SU-DHL-6 (cell line): ENCODE results near the gene CDH13.

Source experiments
- H2AFZ ChIP-seq: fragments of 200-600 bp; sonication (generic); 2 replicates; pipeline ENCODE4 v1.6.1; 2014; ENCODE audit warnings: low read depth, mild to moderate bottlenecking, moderate library complexity, mixed read lengths, antibody characterized with exemption, low read length; ENCODE audit not compliant: severe bottlenecking
- H3F3A ChIP-seq: fragments of 200-600 bp; shearing (Covaris generic); 2 replicates; pipeline ENCODE4 v1.6.0; 2016; ENCODE audit warnings: antibody characterized with exemption, mild to moderate bottlenecking; ENCODE audit not compliant: insufficient read depth
- H3K27ac ChIP-seq: fragments of 200-600 bp; sonication (generic); 2 replicates; pipeline ENCODE4 v1.5.1; 2016; ENCODE audit warnings: low read depth, mild to moderate bottlenecking, low read length, moderate library complexity, mixed read lengths
- H3K27me3 ChIP-seq: fragments of 200-600 bp; sonication (generic), shearing (Covaris generic); 2 replicates; pipeline ENCODE4 v1.6.0; 2014; ENCODE audit warnings: mild to moderate bottlenecking, low read length
- H3K36me3 ChIP-seq: fragments of 200-600 bp; sonication (generic); 2 replicates; pipeline ENCODE4 v1.6.1; 2014; ENCODE audit warnings: mild to moderate bottlenecking, low read length, mixed read lengths
- H3K4me2 ChIP-seq: fragments of 300-600, 200-600 bp; shearing (Covaris generic), sonication (generic); 2 replicates; pipeline ENCODE4 v1.6.0; 2014; ENCODE audit warnings: low read length, low read depth, mild to moderate bottlenecking; ENCODE audit not compliant: poor library complexity, severe bottlenecking
- H3K4me3 ChIP-seq: fragments of 200-600 bp; sonication (generic); 2 replicates; pipeline ENCODE4 v1.5.1; 2014; ENCODE audit warnings: antibody characterized with exemption, low read length, mild to moderate bottlenecking, mixed read lengths; ENCODE audit not compliant: insufficient read depth, poor library complexity, severe bottlenecking
- H3K79me2 ChIP-seq: fragments of 200-600 bp; sonication (generic); 2 replicates; pipeline ENCODE4 v1.6.1; 2014; ENCODE audit warnings: mild to moderate bottlenecking, low read length, moderate library complexity; ENCODE audit not compliant: insufficient read depth
- H3K9ac ChIP-seq: fragments of 200-600 bp; sonication (generic); 2 replicates; pipeline ENCODE4 v1.7.0; 2014; ENCODE audit warnings: mild to moderate bottlenecking, low read length
- H3K9me2 ChIP-seq: fragments of 200-600 bp; sonication (generic); replicated peaks from 2 replicates; pipeline ENCODE4 v1.6.1; 2014; ENCODE audit warnings: low read length; ENCODE audit not compliant: insufficient read depth
- H3K9me3 ChIP-seq: fragments of 200-600 bp; sonication (generic); 2 replicates; pipeline ENCODE4 v1.6.1; 2014; ENCODE audit warnings: low read length, mixed read lengths; ENCODE audit not compliant: insufficient read depth
- H4K20me1 ChIP-seq: fragments of 200-600 bp; sonication (generic); 2 replicates; pipeline ENCODE4 v1.6.1; 2014; ENCODE audit warnings: low read depth, mild to moderate bottlenecking, antibody characterized with exemption, low read length, moderate library complexity, mixed read lengths
- EZH2phosphoT487 ChIP-seq: fragments of 200-600 bp; sonication (generic), shearing (Covaris generic); conservative IDR thresholded peaks from 2 replicates; pipeline ENCODE4 v1.6.1; 2018; ENCODE audit warnings: mild to moderate bottlenecking, antibody characterized with exemption, low read length, moderate library complexity, mixed read lengths
- TF ChIP-seq, protein P1 (sequence below): fragments of 200-600 bp; sonication (generic); IDR thresholded peaks from one replicate; pipeline ENCODE4 v1.5.1; 2017; ENCODE audit warnings: antibody characterized with exemption, mild to moderate bottlenecking, low read length, moderate library complexity; ENCODE audit not compliant: insufficient read depth, poor library complexity, severe bottlenecking

The CDH13 gene

DNA sequence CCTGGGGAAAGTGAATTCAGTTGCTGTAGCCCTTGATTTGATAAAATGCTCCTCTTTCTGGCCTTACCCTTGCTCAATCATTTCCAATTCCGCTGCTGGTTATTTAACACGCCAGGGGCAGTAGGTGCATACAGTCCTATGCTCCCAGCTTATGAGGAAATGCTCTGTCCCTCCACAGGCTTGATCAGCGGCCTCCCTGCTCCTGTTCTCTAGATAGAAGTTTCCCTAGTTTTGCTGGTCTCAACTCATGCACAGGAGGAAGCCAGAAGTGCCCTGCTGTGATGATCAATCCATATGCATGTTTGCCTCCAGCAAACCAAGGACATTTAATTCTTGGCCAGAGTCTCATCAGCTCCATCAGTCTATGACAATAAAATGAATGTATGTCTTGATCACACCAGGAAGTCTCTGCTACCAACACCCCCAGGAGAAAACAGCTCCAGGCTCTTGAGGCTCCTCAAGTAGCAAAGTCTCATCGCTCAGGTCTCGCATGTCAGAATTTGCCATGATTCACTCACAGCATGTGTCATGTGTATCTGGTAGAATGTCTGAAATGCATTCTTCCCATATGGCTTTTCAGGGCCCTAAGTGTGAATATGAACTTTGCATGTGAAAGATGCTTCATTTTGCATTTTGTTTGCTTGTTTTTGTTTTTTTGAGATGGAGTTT is 208.9 kb downstream of the CDH13 start:
- H3K9me2 ChIP-seq: no peaks in the 10 kb centered on the region
- H3K27ac ChIP-seq: no peak overlapping the region
- H3K9me3 ChIP-seq: no peaks in the 10 kb centered on the region
- H3K9ac ChIP-seq: no peak overlapping the region
- H3K27me3 ChIP-seq: no peaks in the 10 kb centered on the region
- no peak overlapping the region for H2AFZ ChIP-seq
- no peaks in the 10 kb centered on the region for H3F3A ChIP-seq
- no peak overlapping the region for H3K4me3 ChIP-seq
- TF ChIP-seq, protein P1, sequence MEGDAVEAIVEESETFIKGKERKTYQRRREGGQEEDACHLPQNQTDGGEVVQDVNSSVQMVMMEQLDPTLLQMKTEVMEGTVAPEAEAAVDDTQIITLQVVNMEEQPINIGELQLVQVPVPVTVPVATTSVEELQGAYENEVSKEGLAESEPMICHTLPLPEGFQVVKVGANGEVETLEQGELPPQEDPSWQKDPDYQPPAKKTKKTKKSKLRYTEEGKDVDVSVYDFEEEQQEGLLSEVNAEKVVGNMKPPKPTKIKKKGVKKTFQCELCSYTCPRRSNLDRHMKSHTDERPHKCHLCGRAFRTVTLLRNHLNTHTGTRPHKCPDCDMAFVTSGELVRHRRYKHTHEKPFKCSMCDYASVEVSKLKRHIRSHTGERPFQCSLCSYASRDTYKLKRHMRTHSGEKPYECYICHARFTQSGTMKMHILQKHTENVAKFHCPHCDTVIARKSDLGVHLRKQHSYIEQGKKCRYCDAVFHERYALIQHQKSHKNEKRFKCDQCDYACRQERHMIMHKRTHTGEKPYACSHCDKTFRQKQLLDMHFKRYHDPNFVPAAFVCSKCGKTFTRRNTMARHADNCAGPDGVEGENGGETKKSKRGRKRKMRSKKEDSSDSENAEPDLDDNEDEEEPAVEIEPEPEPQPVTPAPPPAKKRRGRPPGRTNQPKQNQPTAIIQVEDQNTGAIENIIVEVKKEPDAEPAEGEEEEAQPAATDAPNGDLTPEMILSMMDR: no peak
- no peak for TF ChIP-seq EZH2phosphoT487
- no peaks in the 10 kb centered on the region for H3K36me3 ChIP-seq
- no peaks in the 10 kb centered on the region for H4K20me1 ChIP-seq
- no peaks in the 10 kb centered on the region for H3K79me2 ChIP-seq
- no peak overlapping the region for H3K4me2 ChIP-seq

DNA sequence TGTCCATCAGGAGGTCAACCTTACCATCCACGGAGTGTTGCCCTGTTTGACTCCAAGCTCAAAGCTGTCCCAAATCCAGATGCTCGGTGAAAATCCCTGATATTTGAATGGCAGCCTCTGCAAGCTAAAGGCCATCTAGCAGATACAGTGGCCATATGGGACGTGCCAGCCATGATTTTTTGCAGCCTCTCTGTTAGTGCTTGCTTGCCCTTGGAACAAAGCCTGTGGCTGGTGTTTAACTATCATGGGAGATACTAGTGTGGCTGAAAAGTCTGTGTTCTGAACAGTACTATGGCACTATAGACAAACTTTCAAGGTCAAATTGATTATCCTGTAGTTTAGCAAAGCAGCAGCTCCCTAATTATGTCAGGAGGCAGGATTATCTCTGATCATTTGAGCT is 214.3 kb downstream of the CDH13 start:
- Histone ChIP-seq H3K4me2 (no peak overlapping the region), H4K20me1 (no peaks in the 10 kb centered on the region), H3K9me3 (no peaks in the 10 kb centered on the region), H3F3A (no peaks in the 10 kb centered on the region), H3K4me3 (no peak overlapping the region), H2AFZ (no peak overlapping the region), H3K27ac (no peak overlapping the region), H3K27me3 (no peaks in the 10 kb centered on the region), H3K79me2 (no peaks in the 10 kb centered on the region), H3K9me2 (no peaks in the 10 kb centered on the region), H3K36me3 (no peaks in the 10 kb centered on the region), H3K9ac (no peak overlapping the region)
- no peak for TF ChIP-seq EZH2phosphoT487
- TF ChIP-seq, protein P1: no peak

DNA sequence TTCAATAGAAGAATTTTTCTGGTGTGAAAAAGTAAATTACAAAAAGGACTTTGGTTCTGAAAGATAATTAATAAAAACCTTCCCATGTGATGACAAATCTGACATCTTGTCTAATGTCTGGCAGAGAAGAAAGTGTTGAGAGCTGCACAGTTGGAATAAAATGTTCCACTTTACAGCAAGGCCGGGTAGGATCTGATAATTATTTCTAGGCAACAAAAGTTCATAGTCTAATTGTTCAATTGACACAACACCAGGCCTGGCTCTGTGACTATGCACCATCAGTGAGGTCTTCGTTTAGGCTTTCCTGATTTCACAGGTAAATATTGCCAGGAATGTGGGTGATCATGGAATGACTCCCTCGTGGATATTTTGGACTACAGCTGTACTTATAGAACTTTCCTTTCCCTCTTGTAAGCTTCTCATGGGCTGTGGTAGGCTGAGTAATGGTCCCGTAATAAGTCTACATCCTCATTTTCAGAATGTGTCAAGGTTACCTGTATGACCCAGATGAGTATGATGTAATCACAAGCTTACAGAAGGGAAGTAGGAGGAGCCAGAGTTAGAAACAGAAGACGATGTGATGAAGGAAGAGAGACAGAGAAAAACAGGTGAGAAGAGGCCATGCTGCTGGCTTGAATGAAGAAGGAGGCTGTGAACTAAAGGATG is 217.0 kb downstream of the CDH13 start:
- H4K20me1 ChIP-seq: no peaks in the 10 kb centered on the region
- no peak overlapping the region for H3K4me3 ChIP-seq
- no peak overlapping the region for H3K4me2 ChIP-seq
- H3K9me2 ChIP-seq: no peaks in the 10 kb centered on the region
- no peak overlapping the region for H3K27ac ChIP-seq
- no peaks in the 10 kb centered on the region for H3K79me2 ChIP-seq
- no peaks in the 10 kb centered on the region for H3K36me3 ChIP-seq
- no peaks in the 10 kb centered on the region for H3F3A ChIP-seq
- H2AFZ ChIP-seq: no peak overlapping the region
- H3K27me3 ChIP-seq: no peaks in the 10 kb centered on the region
- no peaks in the 10 kb centered on the region for H3K9me3 ChIP-seq
- no peak for TF ChIP-seq EZH2phosphoT487
- TF ChIP-seq, protein P1: no peak
- H3K9ac ChIP-seq: no peak overlapping the region
